Hematopoietic multipotent progenitor cell treated with erythropoietin and hydrocortisone succinate and interleukin-3 and kit ligand, for 4 days (in vitro differentiated cells): ENCODE results near the gene LRFN3.
A peak's percentile ranks its signal among the peaks of the same experiment; 100 is the strongest.
"Not testable (repeated sequence)": the region's sequence is repeated elsewhere in the genome, so short reads cannot be mapped to it uniquely, and the experiment has no call there.

Source experiments
- DNase-seq: peaks from one replicate; pipeline ENCODE4 v3.0.0-alpha.2; 2015

The LRFN3 gene

GRCh38 chr19:35940078-35940775 is 4.1 kb downstream of the LRFN3 start:
- DNase-seq = no peak

GRCh38 chr19:35940839-35941238 is 4.7 kb downstream of the LRFN3 start:
- no peak for DNase-seq

- DNase-seq = no peak
Observed at GRCh38 chr19:35942235-35942634, 6.1 kb downstream of the LRFN3 start.

GRCh38 chr19:35943321-35944301 is 7.4 kb downstream of the LRFN3 start:
- no peak for DNase-seq

GRCh38 chr19:35944556-35944955 is 8.4 kb downstream of the LRFN3 start:
- DNase-seq = no peak

GRCh38 chr19:35945121-35945790 is 9.1 kb downstream of the LRFN3 start:
- DNase-seq = no peak

- DNase-seq = no peak
Observed at GRCh38 chr19:35946203-35946602, 10.0 kb downstream of the LRFN3 start.

GRCh38 chr19:35949131-35949530 is 13.0 kb downstream of the LRFN3 start:
- no peak for DNase-seq

- no peak for DNase-seq
Observed at GRCh38 chr19:35955881-35956634, 19.9 kb downstream of the LRFN3 start.

- not testable (repeated sequence) for DNase-seq
Observed at GRCh38 chr19:35957411-35957810, 21.2 kb downstream of the LRFN3 start.

- peak; percentile 6 for DNase-seq
Observed at GRCh38 chr19:35958660-35959039, 22.5 kb downstream of the LRFN3 start.

GRCh38 chr19:35959040-35959967 is 23.1 kb downstream of the LRFN3 start:
- peak; percentile 48 for DNase-seq

- no peak for DNase-seq
Observed at GRCh38 chr19:35959968-35960320, 23.8 kb downstream of the LRFN3 start.

GRCh38 chr19:35960432-35960972 is 24.3 kb downstream of the LRFN3 start:
- DNase-seq = no peak

GRCh38 chr19:35963514-35963913 is 27.3 kb downstream of the LRFN3 start:
- DNase-seq = peak; percentile 76

GRCh38 chr19:35966771-35967170 is 30.6 kb downstream of the LRFN3 start:
- no peak for DNase-seq

- peak; percentile 18 for DNase-seq
Observed at GRCh38 chr19:35973487-35973886, 37.3 kb downstream of the LRFN3 start.

GRCh38 chr19:35975608-35976214 is 39.5 kb downstream of the LRFN3 start:
- peak; percentile 63 for DNase-seq

- DNase-seq = peak; percentile 83
Observed at GRCh38 chr19:35977446-35978222, 41.5 kb downstream of the LRFN3 start.

- no peak for DNase-seq
Observed at GRCh38 chr19:35978271-35978670, 42.1 kb downstream of the LRFN3 start.
